Karpas-422 (cell line): Measurements from ENCODE around the gene DAAM2. TPM values are rescaled to one million over a fixed set of nuclear protein-coding genes. Genes with fewer than 3 reads are reported as not detected.

Experiments
- DNase-seq: peaks from one replicate; pipeline ENCODE4 v3.0.0-alpha.2; 2015
- H2AFZ ChIP-seq: fragments of 200-600 bp; sonication (generic); 2 replicates; pipeline ENCODE4 v1.6.1; 2014; ENCODE audit warnings: antibody characterized with exemption, low read length, mixed read lengths
- H3K27ac ChIP-seq: fragments of 200-600 bp; sonication (generic); 2 replicates; pipeline ENCODE4 v1.5.1; 2014; ENCODE audit warnings: mild to moderate bottlenecking, low read length, moderate library complexity
- H3K27me3 ChIP-seq: fragments of 200-600 bp; sonication (generic); 2 replicates; pipeline ENCODE4 v1.6.1; 2014; ENCODE audit warnings: low read length, mixed read lengths
- H3K36me3 ChIP-seq: fragments of 200-600 bp; sonication (generic); 2 replicates; pipeline ENCODE4 v1.6.1; 2014; ENCODE audit warnings: low read length, mixed read lengths; ENCODE audit not compliant: insufficient read depth
- H3K4me1 ChIP-seq: fragments of 200-600 bp; sonication (generic); 2 replicates; pipeline ENCODE4 v1.6.1; 2014; ENCODE audit warnings: mild to moderate bottlenecking, low read length, mixed read lengths
- H3K4me2 ChIP-seq: fragments of 200-600 bp; sonication (generic); 2 replicates; pipeline ENCODE4 v1.6.1; 2014; ENCODE audit warnings: low read length, low read depth, mild to moderate bottlenecking; ENCODE audit not compliant: poor library complexity, severe bottlenecking
- H3K4me3 ChIP-seq: fragments of 200-600 bp; sonication (generic); 2 replicates; pipeline ENCODE4 v1.5.1; 2014; ENCODE audit warnings: mild to moderate bottlenecking, antibody characterized with exemption, low read length, mixed read lengths
- H3K79me2 ChIP-seq: fragments of 200-600 bp; sonication (generic); 2 replicates; pipeline ENCODE4 v1.6.1; 2014; ENCODE audit warnings: mild to moderate bottlenecking, low read length, mixed read lengths
- H3K9ac ChIP-seq: fragments of 200-600 bp; sonication (generic); 2 replicates; pipeline ENCODE4 v1.6.0; 2014; ENCODE audit warnings: low read length
- H3K9me2 ChIP-seq: fragments of 200-600 bp; sonication (generic), shearing (Covaris generic); replicated peaks from 2 replicates; pipeline ENCODE4 v1.6.0; 2014; ENCODE audit warnings: mild to moderate bottlenecking, low read length, moderate library complexity; ENCODE audit not compliant: insufficient read depth
- H3K9me3 ChIP-seq: fragments of 300-700, 200-600 bp; sonication (generic); 2 replicates; pipeline ENCODE4 v1.6.1; 2014; ENCODE audit warnings: low read length, mixed read lengths
- H4K20me1 ChIP-seq: fragments of 200-600 bp; sonication (generic); 2 replicates; pipeline ENCODE4 v1.6.1; 2014; ENCODE audit warnings: mild to moderate bottlenecking, antibody characterized with exemption, low read length, low read depth; ENCODE audit not compliant: insufficient read depth
- total RNA-seq: library from RNA; depleted of rRNA; stranded (reverse); fragments of >200 nt; shearing (Covaris generic); gene quantifications from 2 replicates; pipeline ENCODE4 v1.2.3, GENCODE V29; 2014; ENCODE audit warnings: low replicate concordance

DAAM2 gene
- total RNA-seq, 1 experiment from 2014 or later, result not detected

- H3K27me3 ChIP-seq, result no peaks in the 10 kb centered on the region
- DNase-seq, result no peak
- no peaks in the 10 kb centered on the region for H3K4me1 ChIP-seq
- no peaks in the 10 kb centered on the region for H3K36me3 ChIP-seq
- no peak overlapping the region for H3K27ac ChIP-seq
- no peak overlapping the region for H3K4me2 ChIP-seq
- H4K20me1 ChIP-seq, result no peaks in the 10 kb centered on the region
- no peak overlapping the region for H3K4me3 ChIP-seq
- no peak overlapping the region for H2AFZ ChIP-seq
- H3K9ac ChIP-seq, result no peak overlapping the region
- no peaks in the 10 kb centered on the region for H3K9me2 ChIP-seq
- no peaks in the 10 kb centered on the region for H3K9me3 ChIP-seq
- H3K79me2 ChIP-seq, result no peaks in the 10 kb centered on the region
Measured at GRCh38 chr6:39931607-39932006, 139.4 kb downstream of the DAAM2 start.

GRCh38 chr6:39932386-39932910, 140.3 kb downstream of the DAAM2 start:
- DNase-seq, result no peak
- Histone ChIP-seq H3K27ac (no peak overlapping the region), H3K4me2 (no peak overlapping the region), H3K4me1 (no peaks in the 10 kb centered on the region), H3K9ac (no peak overlapping the region), H3K9me2 (no peaks in the 10 kb centered on the region), H3K36me3 (no peaks in the 10 kb centered on the region), H4K20me1 (no peaks in the 10 kb centered on the region), H2AFZ (no peak overlapping the region), H3K79me2 (no peaks in the 10 kb centered on the region), H3K9me3 (no peaks in the 10 kb centered on the region), H3K4me3 (no peak overlapping the region), H3K27me3 (no peaks in the 10 kb centered on the region)

GRCh38 chr6:39933669-39934130, 141.5 kb downstream of the DAAM2 start:
- no peak overlapping the region for H3K4me2 ChIP-seq
- no peaks in the 10 kb centered on the region for H3K9me2 ChIP-seq
- no peaks in the 10 kb centered on the region for H3K4me1 ChIP-seq
- H3K9me3 ChIP-seq, result no peaks in the 10 kb centered on the region
- no peak overlapping the region for H3K9ac ChIP-seq
- DNase-seq, result no peak
- no peak overlapping the region for H2AFZ ChIP-seq
- no peaks in the 10 kb centered on the region for H3K36me3 ChIP-seq
- no peak overlapping the region for H3K4me3 ChIP-seq
- no peaks in the 10 kb centered on the region for H3K27me3 ChIP-seq
- H4K20me1 ChIP-seq, result no peaks in the 10 kb centered on the region
- H3K27ac ChIP-seq, result no peak overlapping the region
- no peaks in the 10 kb centered on the region for H3K79me2 ChIP-seq

- Histone ChIP-seq H3K9me3 (no peaks in the 10 kb centered on the region), H3K9ac (no peak within 1 kb of the TSS), H3K27ac (no peak within 1 kb of the TSS), H3K36me3 (no peaks in the 10 kb centered on the region), H3K4me3 (no peak within 1 kb of the TSS), H2AFZ (no peak within 1 kb of the TSS), H3K9me2 (no peaks in the 10 kb centered on the region), H3K79me2 (no peaks in the 10 kb centered on the region), H4K20me1 (no peaks in the 10 kb centered on the region), H3K4me1 (no peaks in the 10 kb centered on the region), H3K4me2 (no peak within 1 kb of the TSS), H3K27me3 (no peaks in the 10 kb centered on the region)
- DNase-seq, result no peak
Measured at GRCh38 chr6:39934131-39934757, 142.1 kb downstream of the DAAM2 start, which contains the start of gene MOCS1. MOCS1 (minus strand) TSS chr6:39934462; CDS start chr6:39934417, 45 bp downstream.

- Histone ChIP-seq H2AFZ (no peak overlapping the region), H3K4me3 (no peak overlapping the region), H3K4me1 (no peaks in the 10 kb centered on the region), H3K4me2 (no peak overlapping the region), H3K27ac (no peak overlapping the region), H3K36me3 (no peaks in the 10 kb centered on the region), H4K20me1 (no peaks in the 10 kb centered on the region), H3K27me3 (no peaks in the 10 kb centered on the region), H3K79me2 (no peaks in the 10 kb centered on the region), H3K9me3 (no peaks in the 10 kb centered on the region), H3K9me2 (no peaks in the 10 kb centered on the region), H3K9ac (no peak overlapping the region)
- DNase-seq, result no peak
Measured at GRCh38 chr6:39935241-39935640, 143.1 kb downstream of the DAAM2 start.

GRCh38 chr6:39936857-39937256, 144.7 kb downstream of the DAAM2 start:
- no peaks in the 10 kb centered on the region for H3K9me2 ChIP-seq
- no peaks in the 10 kb centered on the region for H4K20me1 ChIP-seq
- H3K4me1 ChIP-seq, result no peaks in the 10 kb centered on the region
- DNase-seq, result no peak
- H2AFZ ChIP-seq, result no peak overlapping the region
- no peak overlapping the region for H3K4me2 ChIP-seq
- H3K27ac ChIP-seq, result no peak overlapping the region
- H3K36me3 ChIP-seq, result no peaks in the 10 kb centered on the region
- H3K79me2 ChIP-seq, result no peaks in the 10 kb centered on the region
- H3K27me3 ChIP-seq, result no peaks in the 10 kb centered on the region
- no peaks in the 10 kb centered on the region for H3K9me3 ChIP-seq
- H3K9ac ChIP-seq, result no peak overlapping the region
- no peak overlapping the region for H3K4me3 ChIP-seq

- H3K79me2 ChIP-seq, result no peaks in the 10 kb centered on the region
- DNase-seq, result no peak
- H2AFZ ChIP-seq, result no peak overlapping the region
- H4K20me1 ChIP-seq, result no peaks in the 10 kb centered on the region
- H3K27me3 ChIP-seq, result no peaks in the 10 kb centered on the region
- H3K9me3 ChIP-seq, result no peaks in the 10 kb centered on the region
- H3K9me2 ChIP-seq, result no peaks in the 10 kb centered on the region
- H3K27ac ChIP-seq, result no peak overlapping the region
- H3K36me3 ChIP-seq, result no peaks in the 10 kb centered on the region
- no peak overlapping the region for H3K4me3 ChIP-seq
- no peaks in the 10 kb centered on the region for H3K4me1 ChIP-seq
- no peak overlapping the region for H3K9ac ChIP-seq
- H3K4me2 ChIP-seq, result no peak overlapping the region
Measured at GRCh38 chr6:39937686-39938333, 145.6 kb downstream of the DAAM2 start.

- no peaks in the 10 kb centered on the region for H3K9me3 ChIP-seq
- no peak overlapping the region for H2AFZ ChIP-seq
- no peak for DNase-seq
- no peak overlapping the region for H3K9ac ChIP-seq
- no peak overlapping the region for H3K27ac ChIP-seq
- H3K9me2 ChIP-seq, result no peaks in the 10 kb centered on the region
- H4K20me1 ChIP-seq, result no peaks in the 10 kb centered on the region
- no peaks in the 10 kb centered on the region for H3K79me2 ChIP-seq
- H3K4me1 ChIP-seq, result no peaks in the 10 kb centered on the region
- no peaks in the 10 kb centered on the region for H3K36me3 ChIP-seq
- no peak overlapping the region for H3K4me3 ChIP-seq
- no peak overlapping the region for H3K4me2 ChIP-seq
- no peaks in the 10 kb centered on the region for H3K27me3 ChIP-seq
Measured at GRCh38 chr6:39938773-39939654, 146.8 kb downstream of the DAAM2 start.
